ENCODE measurements around the gene NRF1.

The NRF1 gene

DNA sequence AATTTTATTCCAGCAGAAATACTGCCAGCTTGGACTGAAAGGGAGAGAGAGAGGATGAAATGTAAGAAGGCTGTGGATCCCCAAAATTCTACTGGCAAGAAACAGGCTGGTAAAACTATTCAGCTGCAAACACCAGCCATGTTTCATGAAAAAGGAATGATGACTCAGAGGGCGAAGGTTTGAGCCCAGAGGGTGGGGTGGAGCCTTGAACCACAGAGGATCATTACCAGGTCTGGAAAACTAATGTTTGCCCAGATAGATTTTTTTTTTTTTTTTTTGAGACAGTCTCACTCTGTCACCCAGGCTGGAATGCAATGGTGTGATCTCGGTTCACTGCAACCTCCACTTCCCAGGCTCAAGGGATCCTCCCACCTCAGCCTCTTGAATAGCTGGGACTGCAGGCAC is 41.7 kb upstream of the NRF1 start:
- Histone ChIP-seq H3K27ac (no peak overlapping the region), H3K9ac (no peak overlapping the region), H3K36me3 (ENCODE audit: control insufficient read depth, insufficient read depth, low read length) (no peaks in the 10 kb centered on the region), H3K4me1 (no peaks in the 10 kb centered on the region), H3K4me3 (ENCODE audit: low read depth, low read length) (no peak overlapping the region), H3K79me2 (no peaks in the 10 kb centered on the region), H2AFZ (no peak overlapping the region), H3K4me2 (ENCODE audit: low read length) (no peak overlapping the region), H3K27me3 (ENCODE audit: control insufficient read depth, insufficient read depth, low read length) (no peaks in the 10 kb centered on the region), H3K9me3 (ENCODE audit: control insufficient read depth, low read length) (no peaks in the 10 kb centered on the region)
- TF ChIP-seq CTCF (IDR thresholded peaks at IDR 0.05) = no peak

- no peaks in the 10 kb centered on the region for H3K27me3 ChIP-seq (ENCODE audit: control insufficient read depth, insufficient read depth, low read length)
- H3K9ac ChIP-seq = no peak overlapping the region
- H3K4me2 ChIP-seq (ENCODE audit: low read length) = no peak overlapping the region
- H3K9me3 ChIP-seq (ENCODE audit: control insufficient read depth, low read length) = no peaks in the 10 kb centered on the region
- no peaks in the 10 kb centered on the region for H3K4me1 ChIP-seq
- no peaks in the 10 kb centered on the region for H3K79me2 ChIP-seq
- H2AFZ ChIP-seq = peak overlapping the region; percentile 52
- H3K4me3 ChIP-seq (ENCODE audit: low read depth, low read length) = no peak overlapping the region
- no peak for TF ChIP-seq CTCF (IDR thresholded peaks at IDR 0.05)
- H3K36me3 ChIP-seq (ENCODE audit: control insufficient read depth, insufficient read depth, low read length) = no peaks in the 10 kb centered on the region
- H3K27ac ChIP-seq = no peak overlapping the region
Measured at GRCh38 chr7:129571201-129571600, 40.3 kb upstream of the NRF1 start.

- H3K9ac ChIP-seq = no peak overlapping the region
- no peak overlapping the region for H3K4me2 ChIP-seq (ENCODE audit: low read length)
- no peak for TF ChIP-seq CTCF (IDR thresholded peaks at IDR 0.05)
- H3K79me2 ChIP-seq = no peaks in the 10 kb centered on the region
- no peak overlapping the region for H3K27ac ChIP-seq
- H3K4me3 ChIP-seq (ENCODE audit: low read depth, low read length) = no peak overlapping the region
- no peaks in the 10 kb centered on the region for H3K4me1 ChIP-seq
- H3K9me3 ChIP-seq (ENCODE audit: control insufficient read depth, low read length) = no peaks in the 10 kb centered on the region
- H2AFZ ChIP-seq = no peak overlapping the region
- H3K27me3 ChIP-seq (ENCODE audit: control insufficient read depth, insufficient read depth, low read length) = no peaks in the 10 kb centered on the region
- no peaks in the 10 kb centered on the region for H3K36me3 ChIP-seq (ENCODE audit: control insufficient read depth, insufficient read depth, low read length)
Measured at GRCh38 chr7:129572205-129572604, 39.3 kb upstream of the NRF1 start.

GRCh38 chr7:129574487-129574886 is 37.0 kb upstream of the NRF1 start:
- no peaks in the 10 kb centered on the region for H3K9me3 ChIP-seq (ENCODE audit: control insufficient read depth, low read length)

More at GRCh38 chr7:129574487-129574886, 37.0 kb upstream of the NRF1 start:
- H3K36me3 ChIP-seq (ENCODE audit: control insufficient read depth, insufficient read depth, low read length) = no peaks in the 10 kb centered on the region
- no peaks in the 10 kb centered on the region for H3K79me2 ChIP-seq
- H2AFZ ChIP-seq = no peak overlapping the region
- TF ChIP-seq CTCF (IDR thresholded peaks at IDR 0.05) = no peak
- no peak overlapping the region for H3K4me2 ChIP-seq (ENCODE audit: low read length)
- no peak overlapping the region for H3K4me3 ChIP-seq (ENCODE audit: low read depth, low read length)
- H3K27ac ChIP-seq = no peak overlapping the region
- H3K4me1 ChIP-seq = no peaks in the 10 kb centered on the region
- H3K27me3 ChIP-seq (ENCODE audit: control insufficient read depth, insufficient read depth, low read length) = no peaks in the 10 kb centered on the region
- no peak overlapping the region for H3K9ac ChIP-seq
